HG02798 (cell line): ENCODE results near the gene NFATC1.
"Not testable (repeated sequence)": the region's sequence is repeated elsewhere in the genome, so short reads cannot be mapped to it uniquely, and the experiment has no call there.

Experiments used
- ATAC-seq: cut with Tn5 transposase; IDR thresholded peaks from one replicate; pipeline ENCODE4 v1.9.1; 2021; ENCODE audit warnings: mild to moderate bottlenecking; ENCODE audit not compliant: unreplicated experiment, poor library complexity

NFATC1 gene

GRCh38 chr18:79496978-79497637 lies 101.4 kb downstream of the NFATC1 start:
- peak; percentile 18 for ATAC-seq

DNA sequence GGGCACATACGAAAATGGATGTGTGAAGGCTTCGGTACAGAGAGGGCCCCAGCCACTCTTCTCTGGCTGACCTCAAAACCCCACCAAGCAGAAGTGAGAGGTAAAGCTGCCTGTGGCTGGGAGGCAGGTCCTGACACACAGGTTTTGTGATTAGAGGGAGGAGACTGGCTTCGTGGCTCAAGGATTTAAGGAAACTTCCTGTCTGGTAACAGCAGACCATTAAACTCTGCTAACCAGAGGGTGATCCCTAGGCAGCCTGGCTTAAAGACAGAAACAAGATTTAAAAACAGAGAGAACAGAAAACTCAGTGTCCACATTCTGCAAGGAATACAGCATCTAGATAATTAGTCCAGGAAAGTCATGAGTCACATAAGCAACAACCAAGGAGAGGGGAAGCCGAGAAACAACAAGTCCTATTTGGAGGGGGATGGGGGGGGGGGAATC lies 101.9 kb downstream of the NFATC1 start:
- peak; percentile 68 for ATAC-seq

- ATAC-seq = no peak
Observed at GRCh38 chr18:79498662-79499061, 102.9 kb downstream of the NFATC1 start.

DNA sequence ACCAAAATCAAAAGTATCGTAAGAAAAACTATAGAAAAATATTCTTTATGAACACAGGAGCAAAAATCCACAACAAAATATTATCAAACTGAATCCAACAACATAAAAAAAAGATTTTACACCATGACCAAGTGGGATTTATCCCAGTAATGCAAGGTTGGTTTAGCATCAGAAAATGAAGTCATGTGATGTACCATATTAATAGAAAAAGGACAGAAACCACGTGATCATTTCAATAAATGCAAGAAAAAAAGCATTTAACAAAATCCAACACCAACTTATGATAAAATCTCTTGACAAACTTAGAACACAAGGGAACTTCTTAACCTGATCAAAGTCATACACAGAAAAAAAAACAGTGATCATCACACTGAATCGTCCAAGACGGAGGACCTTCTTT lies 105.3 kb downstream of the NFATC1 start:
- no peak for ATAC-seq

GRCh38 chr18:79502782-79503181 lies 107.1 kb downstream of the NFATC1 start:
- ATAC-seq = no peak

DNA sequence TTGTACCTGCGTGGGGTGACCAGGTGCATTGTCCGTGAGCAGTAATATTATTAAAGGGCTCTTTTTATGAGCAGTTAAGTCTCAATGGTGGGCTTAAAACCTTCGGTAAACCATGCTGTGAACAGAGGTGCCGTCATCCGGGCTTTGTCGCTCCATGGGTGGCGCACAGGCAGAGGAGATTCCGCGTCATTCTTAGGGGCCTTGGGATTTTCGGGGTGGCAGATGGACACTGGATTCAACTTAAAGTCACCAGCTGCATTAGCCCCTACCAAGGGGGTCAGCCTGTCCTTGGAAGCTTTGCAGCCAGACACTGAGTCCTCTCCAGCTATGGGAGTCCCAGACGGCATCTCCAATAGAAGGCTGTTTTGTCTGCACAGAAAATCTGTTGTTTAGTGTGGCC lies 107.7 kb downstream of the NFATC1 start:
- ATAC-seq = no peak

GRCh38 chr18:79504034-79504433 lies 108.3 kb downstream of the NFATC1 start:
- no peak for ATAC-seq

DNA sequence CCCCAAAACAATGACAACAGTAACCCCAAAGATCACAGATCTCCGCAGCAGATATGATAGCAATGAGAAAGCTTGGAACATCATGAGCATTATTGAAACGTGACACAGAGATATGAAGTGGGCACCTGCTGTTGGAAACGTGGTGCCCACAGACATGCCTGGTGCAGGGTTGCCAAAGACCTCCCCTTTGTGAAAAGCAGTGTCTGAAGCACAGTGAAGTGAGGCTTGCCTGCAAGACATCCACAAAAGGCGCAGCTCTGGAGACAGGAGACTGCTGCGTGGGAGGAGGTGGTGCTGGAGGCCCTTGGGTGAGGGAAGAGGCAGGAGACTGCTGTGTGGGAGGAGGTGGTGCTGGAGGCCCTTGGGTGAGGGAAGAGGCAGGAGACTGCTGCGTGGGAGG lies 108.8 kb downstream of the NFATC1 start:
- ATAC-seq = not testable (repeated sequence)

DNA sequence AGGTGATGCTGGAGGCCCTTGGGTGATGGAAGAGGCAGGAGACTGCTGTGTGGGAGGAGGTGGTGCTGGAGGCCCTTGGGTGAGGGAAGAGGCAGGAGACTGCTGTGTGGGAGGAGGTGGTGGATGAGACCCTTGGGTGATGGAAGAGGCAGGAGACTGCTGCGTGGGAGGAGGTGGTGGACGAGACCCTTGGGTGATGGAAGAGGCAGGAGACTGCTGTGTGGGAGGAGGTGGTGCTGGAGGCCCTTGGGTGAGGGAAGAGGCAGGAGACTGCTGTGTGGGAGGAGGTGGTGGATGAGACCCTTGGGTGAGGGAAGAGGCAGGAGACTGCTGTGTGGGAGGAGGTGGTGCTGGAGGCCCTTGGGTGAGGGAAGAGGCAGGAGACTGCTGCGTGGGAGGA lies 109.7 kb downstream of the NFATC1 start:
- not testable (repeated sequence) for ATAC-seq

- no peak for ATAC-seq
Observed at GRCh38 chr18:79506191-79507075, 110.7 kb downstream of the NFATC1 start.

DNA sequence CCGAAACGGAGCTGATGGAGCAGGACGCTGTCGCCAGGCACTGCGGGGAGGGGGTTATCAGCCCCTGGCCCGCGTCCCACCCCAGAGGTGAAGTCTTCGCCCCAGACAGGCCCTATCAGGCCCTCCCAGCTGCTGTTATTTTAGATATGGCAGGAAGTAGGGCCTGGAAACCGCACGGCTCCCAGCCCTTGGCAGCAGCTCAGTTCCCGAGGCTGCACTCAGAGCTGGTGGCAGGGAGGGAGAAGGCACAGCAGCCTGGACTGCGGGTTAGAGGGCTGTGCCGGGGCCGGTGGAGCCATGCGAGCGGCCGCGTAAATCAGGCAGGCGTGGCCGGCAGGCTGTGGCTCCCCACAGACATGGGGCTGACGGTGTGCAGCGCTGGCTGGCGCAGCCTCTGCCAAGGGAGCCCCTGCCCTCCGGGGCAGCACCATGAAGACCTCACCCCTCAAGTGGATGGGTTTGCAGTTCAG lies 111.4 kb downstream of the NFATC1 start:
- ATAC-seq = no peak

GRCh38 chr18:79507546-79508480 lies 112.1 kb downstream of the NFATC1 start:
- ATAC-seq = no peak

- ATAC-seq = peak; percentile 56
Observed at GRCh38 chr18:79508565-79509535, 113.1 kb downstream of the NFATC1 start.

GRCh38 chr18:79509536-79509930 lies 113.8 kb downstream of the NFATC1 start:
- ATAC-seq = no peak

DNA sequence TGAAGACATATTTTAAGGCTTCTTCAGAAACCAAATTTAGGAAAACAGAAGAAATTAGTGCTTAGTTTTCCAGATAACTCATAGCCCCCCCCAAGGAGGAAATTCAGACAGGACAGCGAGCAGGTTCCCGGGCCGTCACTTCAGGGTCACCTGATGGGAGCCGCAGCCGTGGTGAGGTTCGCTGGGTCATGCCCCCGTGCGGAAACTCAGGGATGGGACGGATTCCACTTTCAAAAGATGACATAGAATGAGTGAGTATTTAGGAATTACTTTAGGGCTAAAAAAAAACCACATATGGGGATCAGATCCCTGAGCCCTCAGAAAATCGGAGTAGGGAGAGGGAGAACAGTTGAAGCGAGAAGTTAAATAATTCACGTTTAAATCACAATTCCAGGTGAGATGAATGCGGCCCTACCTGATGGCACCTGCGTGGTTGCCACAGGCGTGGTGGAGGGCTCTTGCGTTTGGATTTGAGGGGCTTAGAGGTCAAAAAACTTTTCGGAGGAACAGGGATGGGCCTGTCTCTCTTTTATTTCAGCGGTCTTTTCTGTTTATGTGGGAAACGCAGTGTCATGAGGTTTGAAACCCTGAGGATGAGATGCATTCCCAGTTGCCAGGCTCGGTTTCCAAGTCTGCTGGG lies 114.4 kb downstream of the NFATC1 start:
- no peak for ATAC-seq

DNA sequence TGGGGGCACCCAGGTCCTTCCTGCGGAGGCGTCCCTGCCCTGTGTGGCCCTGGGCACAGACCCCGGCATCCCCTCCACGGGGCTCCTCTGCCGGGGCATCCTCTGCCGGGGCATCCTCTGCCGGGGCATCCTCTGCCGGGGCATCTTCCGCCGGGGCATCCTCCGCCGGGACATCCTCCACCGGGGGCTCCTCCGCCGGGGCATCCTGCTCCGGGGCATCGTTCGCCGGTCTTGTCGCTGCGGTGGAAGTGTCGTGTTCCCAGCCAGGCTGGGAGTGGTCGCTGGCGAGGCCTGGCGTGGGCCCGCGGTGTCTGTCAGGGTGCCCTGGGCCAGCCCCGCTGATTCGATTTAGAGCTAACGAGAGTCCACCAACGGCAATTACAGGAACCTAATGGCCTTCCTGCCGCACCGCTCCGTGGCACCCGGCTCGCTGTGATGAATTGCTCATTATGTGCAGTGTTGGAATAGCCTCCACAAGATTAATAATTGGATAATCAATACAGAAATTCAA lies 115.1 kb downstream of the NFATC1 start:
- ATAC-seq = no peak

DNA sequence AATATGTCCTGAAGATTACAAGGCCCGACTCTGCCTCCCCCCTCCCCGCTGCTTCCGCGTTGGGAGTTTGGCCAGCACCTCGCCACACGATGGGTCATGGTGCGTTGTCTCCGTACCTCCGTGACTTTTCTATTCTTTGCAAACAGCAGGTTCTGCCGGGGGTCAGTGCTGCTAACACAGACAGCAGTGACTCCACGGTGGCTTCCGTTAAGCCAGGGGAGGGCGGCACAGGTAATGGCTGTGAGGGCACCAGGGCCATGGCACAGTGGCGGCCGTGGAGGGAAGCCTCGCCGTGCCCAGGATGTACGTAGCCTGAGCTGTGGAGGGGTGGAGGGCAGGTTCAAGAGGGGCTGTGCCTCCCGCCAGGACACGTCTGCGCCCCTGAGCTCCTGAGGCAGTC lies 115.5 kb downstream of the NFATC1 start:
- ATAC-seq = no peak

GRCh38 chr18:79511671-79512301 lies 116.1 kb downstream of the NFATC1 start:
- no peak for ATAC-seq
